ENCODE measurements around the gene SLC1A1.
"Not testable (repeated sequence)": the region's sequence is repeated elsewhere in the genome, so short reads cannot be mapped to it uniquely, and the experiment has no call there.

Gene SLC1A1

DNA sequence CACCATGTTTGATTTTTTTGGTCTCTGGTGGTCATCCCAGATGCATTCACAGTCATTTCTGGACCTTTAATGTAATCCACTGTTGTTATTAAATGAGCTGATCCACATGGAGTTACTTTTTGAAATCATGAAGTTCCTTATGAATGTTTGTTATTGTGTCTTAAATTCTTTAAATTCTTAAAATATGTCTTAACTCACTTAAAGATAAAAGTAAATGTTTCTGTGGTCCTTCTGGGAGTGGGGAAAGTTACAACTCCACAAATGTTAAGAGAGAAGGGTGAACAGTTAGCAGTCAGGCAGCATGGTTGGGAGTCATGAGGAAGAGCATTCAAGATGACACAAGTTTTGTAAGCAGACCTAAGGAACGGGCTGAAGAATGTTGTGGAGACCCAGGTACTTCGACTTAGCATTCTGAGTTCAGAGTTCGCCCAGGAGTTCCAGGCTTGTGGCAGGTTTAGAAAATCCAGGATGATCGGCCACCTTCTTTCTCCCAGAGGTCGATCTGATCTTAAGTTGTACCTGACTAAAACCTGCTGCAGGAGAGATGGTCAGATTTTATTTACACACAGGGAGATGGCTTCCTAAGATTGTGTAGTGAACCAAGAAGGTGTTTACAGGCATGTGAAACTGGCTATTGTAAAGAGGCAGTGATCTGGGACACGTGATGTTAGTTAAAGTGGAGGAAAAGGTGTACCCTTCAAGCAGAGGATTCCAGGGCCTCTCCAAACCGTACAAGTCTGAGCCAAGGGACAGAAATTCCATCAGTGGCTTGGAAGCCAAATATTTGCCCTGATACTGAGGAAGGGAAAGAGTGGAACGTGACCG, 17.2 kb downstream of the SLC1A1 start:
- no peak for DNase-seq

DNA sequence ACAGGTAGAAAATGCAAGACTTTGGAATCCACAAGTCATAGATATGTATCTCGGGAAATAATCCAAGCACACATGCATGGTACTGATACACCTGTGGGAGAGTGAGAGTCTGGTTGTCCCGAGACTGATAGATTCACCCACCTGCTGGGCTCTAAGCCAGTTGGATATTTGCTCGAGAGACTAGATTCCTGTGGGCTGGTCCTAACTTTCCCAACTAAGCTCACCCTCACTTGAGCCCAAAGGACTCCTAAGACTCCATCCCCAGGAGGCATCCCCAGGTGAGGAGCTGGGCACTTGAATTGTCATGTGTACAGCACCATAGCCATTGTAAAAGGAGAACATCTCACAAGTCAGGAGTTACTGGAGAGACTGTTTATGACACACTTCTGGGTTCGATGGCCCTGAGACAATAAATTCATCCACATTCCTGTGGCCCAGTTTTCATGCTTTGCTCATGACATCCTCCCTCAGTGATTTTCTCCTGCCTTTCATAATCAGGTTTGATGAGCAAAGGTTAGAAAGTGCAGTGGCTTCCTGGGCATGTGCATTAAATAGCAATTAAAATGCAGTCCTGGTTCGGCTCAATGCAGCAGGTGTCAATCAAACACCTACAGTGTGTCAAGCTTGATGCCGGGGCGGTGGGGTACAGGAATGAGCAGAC, 18.1 kb downstream of the SLC1A1 start:
- no peak for DNase-seq

DNA sequence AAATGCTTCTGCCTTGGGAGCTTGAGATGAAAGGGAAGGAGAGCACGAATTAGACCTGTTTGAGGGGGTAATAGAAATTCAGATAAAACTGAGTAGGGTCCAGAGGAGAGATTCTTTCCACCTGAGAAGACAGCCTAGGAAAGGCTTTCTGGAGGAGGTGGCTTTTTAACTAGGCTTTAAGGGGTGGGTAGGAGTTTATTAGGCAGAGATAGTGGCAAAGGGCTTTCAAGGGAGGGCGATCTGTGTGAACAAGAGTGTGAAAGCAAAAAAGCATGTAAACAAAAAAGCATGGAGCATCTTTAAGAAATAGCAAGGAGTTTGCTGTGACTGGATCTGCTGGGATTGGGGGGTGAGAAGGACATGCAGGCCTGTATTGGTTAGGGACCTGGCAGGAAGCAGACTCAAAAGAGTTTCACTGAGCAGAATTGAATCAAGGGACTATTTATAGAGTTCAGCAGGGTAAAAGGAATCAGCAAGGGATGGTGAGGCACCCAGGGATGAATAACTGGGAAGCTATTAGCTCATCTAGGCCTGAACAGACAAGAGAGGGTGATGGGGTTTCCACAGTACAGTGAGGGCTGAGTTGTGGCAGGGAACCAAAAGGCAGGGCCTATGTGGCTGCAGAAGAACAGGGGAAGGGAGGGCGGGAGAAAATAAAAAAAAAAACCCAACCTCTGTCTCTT, 18.8 kb downstream of the SLC1A1 start:
- DNase-seq: no peak

DNA sequence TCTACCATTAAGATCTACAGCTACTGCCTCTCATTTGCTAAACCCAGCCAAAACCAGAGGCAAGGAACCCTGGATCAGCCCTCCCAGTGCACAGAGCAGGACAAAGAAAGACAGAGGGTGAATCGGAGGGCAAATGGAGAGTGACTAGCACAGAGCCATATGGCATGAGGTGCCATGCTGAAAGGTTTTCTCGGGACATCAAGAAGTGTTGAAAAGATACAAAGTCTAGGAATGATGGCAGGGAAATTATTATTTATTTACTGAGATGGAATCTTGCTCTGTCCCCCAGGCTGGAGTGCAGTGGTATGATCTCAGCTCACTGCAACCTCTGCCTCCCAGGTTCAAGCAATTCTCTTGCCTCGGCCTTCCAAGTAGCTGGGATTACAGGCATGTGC, 19.3 kb downstream of the SLC1A1 start:
- DNase-seq: no peak

DNA sequence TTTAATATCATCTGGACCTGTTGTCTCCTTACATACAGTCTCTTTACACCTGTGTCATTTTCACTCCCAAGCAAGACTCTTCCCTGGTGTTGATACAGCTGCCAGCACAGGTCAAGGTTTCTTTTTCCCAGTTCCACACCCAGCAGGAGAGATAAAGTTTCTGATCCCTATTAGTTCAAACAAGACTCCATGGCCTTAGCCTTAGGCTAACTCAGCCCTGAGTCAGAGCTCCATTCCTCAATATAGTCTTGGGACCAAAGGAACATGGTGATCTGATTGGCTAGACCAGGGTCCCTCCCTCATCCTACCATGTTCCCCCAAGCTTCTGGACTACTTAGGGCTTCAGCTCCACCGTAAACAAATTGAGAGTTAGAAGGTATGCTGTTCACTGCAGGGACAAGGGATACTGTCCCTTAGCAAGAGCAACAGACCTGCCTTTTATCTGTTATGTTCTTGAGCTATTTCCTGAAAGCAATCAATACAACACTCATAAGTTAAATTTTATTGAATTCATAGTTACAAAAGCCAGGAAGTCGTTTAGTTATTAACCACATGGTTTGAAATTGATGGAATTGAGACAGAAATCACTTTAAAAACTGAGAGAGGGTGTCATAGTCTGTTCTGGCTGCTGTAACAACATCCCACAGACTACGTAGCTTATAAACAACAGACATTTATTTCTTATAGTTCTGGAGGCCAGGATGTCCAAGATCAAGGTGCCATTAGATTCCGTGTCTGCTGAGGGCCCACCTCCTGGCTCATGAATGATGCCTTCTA, 20.5 kb downstream of the SLC1A1 start:
- no peak for DNase-seq

DNA sequence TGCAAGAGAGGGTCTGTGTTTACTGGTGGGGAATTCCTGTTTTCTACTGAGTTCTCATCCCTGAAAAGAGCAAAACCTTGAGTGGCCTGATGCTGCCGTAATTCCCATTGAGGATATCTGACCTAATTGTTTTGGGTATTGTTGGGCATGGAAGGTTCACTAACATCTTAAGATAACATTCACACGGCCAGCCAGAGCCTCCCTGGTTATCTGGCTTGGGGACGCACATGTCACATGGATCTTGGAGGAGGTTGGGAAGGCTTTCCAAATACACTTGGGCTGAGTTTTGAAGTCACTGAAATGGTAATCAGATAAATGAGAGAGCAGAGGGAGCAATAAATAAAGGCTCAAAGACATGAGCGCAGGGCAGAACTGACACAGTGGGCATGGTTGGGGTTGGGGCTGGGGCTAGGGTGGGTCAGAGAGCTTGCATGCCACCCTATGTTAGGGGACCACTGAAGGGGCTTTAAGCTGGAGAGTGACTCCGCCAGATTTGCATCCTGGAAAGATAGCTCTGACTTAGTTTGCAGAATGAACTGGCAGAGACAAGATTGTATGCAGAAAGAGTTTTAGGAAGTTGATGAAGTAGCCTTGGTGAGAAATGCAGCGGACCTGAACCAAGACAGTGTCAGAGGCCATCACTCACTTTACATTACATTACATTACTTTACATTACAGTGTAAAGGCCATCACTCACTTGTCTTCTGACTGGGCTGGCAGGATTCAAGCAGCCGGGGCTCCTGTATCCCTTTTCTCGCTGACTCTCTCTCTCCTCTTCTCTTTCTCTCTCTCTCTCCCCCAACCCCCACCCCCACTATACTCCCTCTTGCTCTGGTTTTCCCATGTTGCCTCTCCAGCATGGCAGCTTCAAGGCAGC, 24.2 kb downstream of the SLC1A1 start:
- DNase-seq: no peak

DNA sequence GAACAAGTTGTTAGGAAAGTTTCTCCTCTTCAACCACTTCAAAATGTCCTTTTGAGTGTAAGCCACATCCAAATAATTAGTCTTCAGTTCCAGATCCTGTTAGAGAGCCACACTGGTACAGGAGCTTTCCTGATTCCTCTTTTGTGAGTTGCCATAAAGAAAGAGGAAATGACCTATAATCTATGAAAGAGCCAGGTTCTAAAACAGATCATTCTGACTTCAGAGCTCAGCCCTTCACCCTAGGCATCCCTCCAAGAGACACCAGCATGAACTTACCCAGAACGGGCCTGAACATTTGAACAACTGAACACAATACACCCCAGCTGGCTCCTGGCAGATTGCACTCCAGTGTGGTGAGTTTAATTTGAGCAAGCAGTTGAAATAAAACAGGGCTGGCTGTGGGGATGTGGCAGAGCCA, 25.7 kb downstream of the SLC1A1 start:
- no peak for DNase-seq

DNA sequence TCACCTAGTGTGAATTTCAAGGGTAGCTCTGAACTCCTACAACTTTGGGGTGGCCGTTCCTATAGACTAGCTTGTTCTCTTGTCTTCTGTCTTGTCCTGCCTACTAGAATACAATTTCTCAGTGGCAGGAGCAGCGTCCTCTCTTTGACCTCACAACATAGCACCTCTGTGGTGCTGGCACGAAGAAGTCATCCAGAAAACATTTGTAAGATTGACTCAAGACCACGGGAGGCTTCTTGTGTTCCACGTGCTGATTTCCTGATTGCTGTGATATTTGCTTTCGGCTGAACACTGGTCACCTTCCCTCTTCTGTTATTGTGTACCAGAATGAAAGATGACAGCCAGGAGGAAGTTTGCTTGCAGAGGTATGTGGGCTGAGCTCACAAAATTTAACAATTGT, 27.0 kb downstream of the SLC1A1 start:
- no peak for DNase-seq

DNA sequence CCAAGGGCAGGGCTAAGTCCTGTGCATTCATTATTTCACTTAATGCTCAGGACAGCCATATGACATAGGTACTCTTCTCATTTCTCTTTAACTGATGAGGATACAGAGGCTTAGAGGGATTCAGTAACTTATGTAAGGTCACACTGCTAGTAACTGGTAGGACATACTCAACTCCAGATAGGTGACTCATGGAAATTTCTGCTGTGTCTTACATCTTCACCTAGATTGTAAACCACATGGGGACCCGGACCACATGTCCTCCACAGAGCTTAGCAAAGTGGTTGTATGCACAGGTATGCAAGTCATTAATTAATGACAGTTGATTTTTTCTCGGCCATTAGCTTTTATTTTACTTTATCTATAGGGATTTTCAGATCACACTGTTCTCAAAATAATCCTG, 29.3 kb downstream of the SLC1A1 start:
- DNase-seq: no peak

DNA sequence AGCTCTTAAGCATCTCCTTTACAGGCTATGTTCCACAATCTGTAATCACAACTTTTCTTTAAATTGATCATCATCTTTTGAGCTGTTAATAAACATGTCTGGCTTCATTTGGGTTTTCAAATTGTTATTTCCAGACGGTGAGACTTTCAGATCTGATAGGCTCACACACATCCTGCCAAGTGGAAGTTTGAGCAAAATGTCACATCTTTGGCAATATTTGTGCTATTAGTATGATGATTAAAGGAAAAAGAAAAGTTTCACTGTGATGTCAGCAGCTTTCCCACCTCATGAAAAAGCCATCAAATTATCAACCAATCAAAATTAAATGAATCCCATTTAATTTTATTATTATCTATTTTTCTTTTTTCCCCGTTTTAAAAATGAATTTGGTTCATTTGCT, 29.8 kb downstream of the SLC1A1 start:
- DNase-seq: no peak

DNA sequence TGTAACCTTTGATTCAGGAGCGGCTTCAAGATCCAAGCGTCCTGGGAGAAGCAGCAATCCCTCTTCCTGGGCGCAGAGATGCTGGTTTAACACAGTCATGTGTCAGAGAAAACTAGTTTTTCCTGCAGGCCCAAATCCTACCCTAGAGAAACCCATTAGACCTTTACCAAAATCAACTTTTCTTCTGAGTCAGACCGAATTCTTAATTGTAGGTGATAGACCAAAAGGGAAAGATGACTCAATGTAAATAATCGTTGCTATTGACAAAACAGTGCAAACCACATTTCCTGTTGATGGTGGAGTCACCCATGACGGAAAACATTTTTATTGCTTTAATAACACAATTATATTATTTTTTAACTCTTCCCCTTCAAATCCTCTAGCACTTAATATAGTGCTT, 40.1 kb downstream of the SLC1A1 start:
- DNase-seq: no peak

DNA sequence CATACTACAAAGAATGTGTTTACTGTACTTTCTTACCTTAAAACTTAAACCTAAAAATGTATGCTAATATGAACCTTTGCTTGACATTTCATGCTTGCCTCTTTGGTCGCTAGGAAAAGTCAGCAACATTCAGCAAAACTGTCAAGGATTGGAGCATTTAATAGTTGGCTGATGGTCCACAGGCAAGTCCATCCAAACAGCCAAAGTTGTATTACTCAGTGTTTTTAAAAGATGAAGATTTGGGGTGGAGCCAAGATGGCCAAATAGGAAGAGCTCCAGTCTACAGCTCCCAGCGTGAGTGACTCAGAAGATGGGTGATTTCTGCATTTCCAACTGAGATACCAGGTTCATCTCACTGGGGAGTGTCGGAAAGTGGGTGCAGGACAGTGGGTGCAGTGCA, 40.6 kb downstream of the SLC1A1 start:
- not testable (repeated sequence) for DNase-seq

DNA sequence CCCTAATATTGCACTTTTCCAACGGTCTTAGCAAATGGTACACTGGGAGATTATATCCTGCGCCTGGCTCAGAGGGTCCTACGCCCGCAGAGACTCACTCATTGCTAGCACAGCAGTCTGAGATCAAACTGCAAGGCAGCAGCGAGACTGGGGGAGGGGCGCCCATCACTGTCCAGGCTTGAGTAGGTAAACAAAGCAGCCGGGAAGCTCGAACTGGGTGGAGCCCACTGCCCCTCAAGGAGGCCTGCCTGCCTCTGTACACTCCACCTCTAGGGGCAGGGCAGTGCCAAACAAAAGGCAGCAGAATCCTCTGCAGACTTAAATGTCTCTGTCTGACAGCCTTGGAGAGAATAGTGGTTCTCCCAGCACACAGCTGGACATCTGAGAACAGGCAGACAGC, 41.1 kb downstream of the SLC1A1 start:
- DNase-seq: not testable (repeated sequence)

DNA sequence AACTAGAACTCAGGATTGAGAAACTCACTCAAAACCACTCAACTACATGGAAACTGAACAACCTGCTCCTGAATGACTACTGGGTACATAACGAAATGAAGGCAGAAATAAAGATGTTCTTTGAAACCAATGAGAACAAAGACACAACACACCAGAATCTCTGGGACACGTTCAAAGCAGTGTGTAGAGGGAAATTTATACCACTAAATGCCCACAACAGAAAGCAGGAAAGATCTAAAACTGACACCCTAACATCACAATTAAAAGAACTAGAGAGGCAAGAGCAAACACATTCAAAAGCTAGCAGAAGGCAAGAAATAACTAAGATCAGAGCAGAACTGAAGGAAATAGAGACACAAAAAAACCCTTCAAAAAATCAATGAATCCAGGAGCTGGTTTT, 43.6 kb downstream of the SLC1A1 start:
- DNase-seq: not testable (repeated sequence)

DNA sequence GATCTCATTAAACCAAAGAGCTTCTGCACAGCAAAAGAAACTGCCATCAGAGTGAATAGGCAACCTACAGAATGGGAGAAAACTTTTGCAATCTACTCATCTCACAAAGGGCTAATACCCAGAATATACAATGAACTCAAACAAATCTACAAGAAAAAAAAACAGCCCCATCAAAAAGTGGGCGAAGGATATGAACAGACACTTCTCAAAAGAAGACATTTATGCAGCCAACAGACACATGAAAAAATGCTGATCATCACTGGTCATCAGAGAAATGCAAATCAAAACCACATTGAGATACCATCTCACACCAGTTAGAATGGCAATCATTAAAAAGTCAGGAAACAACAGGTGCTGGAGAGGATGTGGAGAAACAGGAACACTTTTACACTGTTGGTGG, 45.9 kb downstream of the SLC1A1 start:
- DNase-seq: not testable (repeated sequence)

DNA sequence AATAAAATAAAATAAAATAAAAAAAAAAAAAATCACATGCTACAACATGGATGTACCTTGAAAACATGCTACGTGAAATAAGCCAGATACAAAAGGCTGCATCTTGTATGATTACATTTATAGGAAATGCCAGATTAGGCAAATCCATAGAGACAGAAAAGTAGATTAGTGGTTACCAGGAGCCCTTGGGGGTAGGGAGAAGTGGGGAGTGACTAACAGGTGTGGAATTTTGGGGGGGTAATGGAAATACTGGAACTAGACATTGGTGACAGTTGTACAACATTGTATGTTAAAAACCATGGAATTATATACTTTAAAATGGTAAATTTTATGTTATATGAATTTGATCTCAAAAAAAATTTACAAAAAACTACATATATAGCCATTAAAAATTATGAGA, 47.3 kb downstream of the SLC1A1 start:
- DNase-seq: no peak

DNA sequence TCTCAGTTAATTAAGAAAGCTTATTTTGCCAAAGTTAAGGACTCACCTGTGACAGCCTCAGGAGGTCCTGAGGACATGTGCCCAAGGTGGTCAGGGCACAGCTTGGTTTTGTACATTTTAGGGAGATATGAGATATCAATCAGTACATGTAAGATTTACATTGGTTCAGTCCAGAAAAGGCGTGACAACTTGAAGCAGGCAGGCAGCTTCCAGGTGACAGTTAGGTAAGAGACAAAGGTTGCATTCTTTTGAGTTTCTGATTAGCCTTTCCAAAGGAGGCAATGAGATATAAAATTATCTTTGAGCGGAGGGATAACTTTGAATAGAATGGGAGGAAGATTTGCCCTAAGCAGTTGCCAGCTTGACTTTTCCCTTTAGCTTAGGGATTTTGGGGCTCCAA, 47.8 kb downstream of the SLC1A1 start:
- DNase-seq: no peak

DNA sequence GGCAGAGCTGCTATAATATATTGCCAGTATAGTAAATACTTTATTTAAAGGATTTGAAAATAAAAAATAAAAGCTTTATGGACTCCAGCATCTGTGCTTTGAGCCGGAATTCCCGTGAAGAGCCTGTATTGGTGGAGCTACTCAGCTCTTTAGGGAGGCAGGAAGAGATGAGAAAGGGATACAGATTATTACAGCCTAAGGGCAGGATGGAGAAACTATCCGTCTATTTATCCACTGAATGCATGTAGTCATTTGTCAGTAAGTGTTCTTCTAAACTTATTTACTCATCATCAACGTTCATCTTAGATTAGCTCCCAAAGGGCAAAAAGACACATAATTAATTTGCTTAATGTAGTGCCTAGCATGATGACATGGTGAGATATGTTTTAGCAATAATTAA, 48.4 kb downstream of the SLC1A1 start:
- no peak for DNase-seq

DNA sequence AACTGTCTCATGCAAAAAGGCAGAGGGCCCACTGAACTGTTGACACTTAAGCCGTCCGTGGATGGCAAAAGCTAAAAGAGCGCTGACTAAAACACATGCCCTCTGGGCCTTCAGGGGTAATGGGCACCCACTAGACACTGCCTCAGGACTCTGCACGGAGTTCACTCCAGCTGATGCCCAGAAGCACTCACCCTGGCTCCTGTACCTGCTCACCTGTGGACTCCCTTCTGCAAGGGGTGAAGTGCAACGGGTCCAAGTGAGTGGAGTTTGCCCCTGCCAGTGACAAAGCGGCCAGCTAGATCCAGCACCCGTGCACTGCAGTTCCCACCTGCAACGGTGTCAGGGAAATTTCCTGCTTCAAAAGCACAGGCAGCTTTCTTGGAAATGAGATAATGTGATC, 50.2 kb downstream of the SLC1A1 start:
- DNase-seq: no peak

DNA sequence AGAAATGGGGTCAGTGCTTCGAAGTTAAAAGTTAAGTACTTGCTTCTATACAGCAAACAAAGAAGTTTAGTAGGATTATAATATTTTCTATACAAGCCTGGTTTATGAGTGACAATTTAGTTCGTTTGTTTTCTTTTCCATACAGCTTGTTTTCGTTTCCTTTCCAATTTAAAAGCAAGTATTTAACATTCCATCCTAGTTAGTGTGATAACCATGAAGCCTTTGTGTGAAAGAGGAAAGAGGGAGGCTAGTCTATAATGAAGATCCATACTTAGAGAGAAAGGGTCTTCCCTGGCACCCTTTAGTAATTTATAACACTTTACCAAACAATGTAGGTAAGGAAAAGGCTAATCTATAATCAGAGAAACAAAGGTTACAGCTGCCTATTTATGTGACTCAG, 51.0 kb downstream of the SLC1A1 start:
- DNase-seq: no peak

DNA sequence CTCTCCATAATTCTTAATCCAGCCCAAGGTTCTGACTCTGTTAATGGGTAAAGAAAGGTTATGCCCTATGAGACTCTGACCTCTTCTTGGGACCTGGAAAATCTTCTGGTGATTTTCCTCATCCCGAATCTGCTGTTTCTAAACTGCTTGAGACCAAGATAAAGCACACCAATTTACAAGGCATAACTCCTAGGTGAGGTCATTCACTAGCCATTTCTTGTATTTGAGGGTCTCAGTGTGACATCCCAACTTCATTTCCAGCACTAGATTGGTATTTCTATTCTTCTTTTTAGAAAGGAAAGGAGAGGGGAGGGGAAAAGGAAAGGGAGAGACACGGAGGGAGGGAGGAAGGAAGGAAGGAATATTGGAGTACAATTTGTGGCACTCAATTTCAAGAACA, 51.6 kb downstream of the SLC1A1 start:
- no peak for DNase-seq

DNA sequence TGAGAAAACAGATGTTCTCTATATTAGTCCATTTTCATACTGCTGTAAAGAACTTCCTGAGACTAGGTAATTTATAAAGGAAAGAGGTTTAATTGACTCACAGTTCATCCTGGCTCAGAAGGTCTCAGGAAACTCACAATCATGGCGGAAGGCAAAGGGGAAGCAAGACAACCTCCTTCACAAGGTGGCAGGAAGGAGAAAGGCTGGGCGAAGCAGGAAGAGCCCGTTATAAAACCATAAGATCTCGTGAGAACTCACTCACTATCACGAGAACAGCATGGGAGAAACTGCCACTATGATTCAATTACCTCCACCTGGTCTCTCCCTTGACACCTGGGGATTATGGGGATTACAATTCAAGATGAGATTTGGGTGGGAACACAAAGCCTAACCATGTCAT, 54.4 kb downstream of the SLC1A1 start:
- not testable (repeated sequence) for DNase-seq

All from stimulated activated naive CD4-positive, alpha-beta T cell treated with Interleukin-2 at 50 U/mL for 16 hours (primary cell).